ENCODE measurements around the gene PCDH1.

The PCDH1 gene

GRCh38 chr5:141835928-141836670 lies 42.1 kb downstream of the PCDH1 start:
- TF ChIP-seq ZFX (IDR thresholded peaks at IDR 0.05) = no peak
- no peak for TF ChIP-seq CTCF (conservative IDR thresholded peaks at IDR 0.05)
- no peak overlapping the region for H3K27ac ChIP-seq

- peak overlapping the region; percentile 5 for H3K27ac ChIP-seq
These were observed 43.9 kb downstream of the PCDH1 start for GRCh38 chr5:141834331-141834730.

GRCh38 chr5:141832131-141832530 lies 46.1 kb downstream of the PCDH1 start:
- TF ChIP-seq CTCF (conservative IDR thresholded peaks at IDR 0.05) (no peak), ZFX (IDR thresholded peaks at IDR 0.05) (no peak)
- H3K27ac ChIP-seq = peak overlapping the region; percentile 60; the same call in 1 of the 2 replicates

More at GRCh38 chr5:141834331-141834730, 43.9 kb downstream of the PCDH1 start:
- TF ChIP-seq CTCF (conservative IDR thresholded peaks at IDR 0.05) (no peak), ZFX (IDR thresholded peaks at IDR 0.05) (no peak)

- TF ChIP-seq ZFX (IDR thresholded peaks at IDR 0.05) = no peak
- TF ChIP-seq CTCF (conservative IDR thresholded peaks at IDR 0.05) = no peak
- no peak overlapping the region for H3K27ac ChIP-seq
These were observed 50.0 kb downstream of the PCDH1 start for GRCh38 chr5:141828162-141828561.

- TF ChIP-seq ZFX (IDR thresholded peaks at IDR 0.05) (no peak), CTCF (conservative IDR thresholded peaks at IDR 0.05) (no peak)
These were observed 51.5 kb downstream of the PCDH1 start for GRCh38 chr5:141826674-141827073.

GRCh38 chr5:141825791-141826560 lies 52.2 kb downstream of the PCDH1 start:
- TF ChIP-seq CTCF (conservative IDR thresholded peaks at IDR 0.05) (no peak; the same call in 1 of the 2 replicates), ZFX (IDR thresholded peaks at IDR 0.05) (no peak)

More at GRCh38 chr5:141826674-141827073, 51.5 kb downstream of the PCDH1 start:
- peak overlapping the region; percentile 6; the same call in 1 of the 2 replicates for H3K27ac ChIP-seq

GRCh38 chr5:141825241-141825671 lies 53.0 kb downstream of the PCDH1 start:
- no peak overlapping the region for H3K27ac ChIP-seq
- TF ChIP-seq ZFX (IDR thresholded peaks at IDR 0.05) (no peak), CTCF (conservative IDR thresholded peaks at IDR 0.05) (no peak)

More at GRCh38 chr5:141825791-141826560, 52.2 kb downstream of the PCDH1 start:
- H3K27ac ChIP-seq = peak overlapping the region; percentile 6; the same call in 1 of the 2 replicates

All from C4-2B (cell line).